HG02840 (cell line): Measurements from ENCODE around the gene ANKRD34A.

ENCODE experiments used
- ATAC-seq: cut with Tn5 transposase; IDR thresholded peaks from one replicate; pipeline ENCODE4 v1.9.1; 2021; ENCODE audit warnings: mild to moderate bottlenecking, moderate library complexity, moderate number of reproducible peaks; ENCODE audit not compliant: unreplicated experiment, low FRiP score

Gene ANKRD34A

GRCh38 chr1:145964328-145965118 is at the start of gene ANKRD34A, which contains the start of gene POLR3GL:
Gene ANKRD34A, minus strand, starts transcription at chr1:145964575. Its CDS starts 2,816 bp downstream, at chr1:145961759.
Gene POLR3GL, plus strand, starts transcription at chr1:145964690. Its CDS starts 10,176 bp downstream, at chr1:145974866.
- peak; percentile 92 for ATAC-seq

GRCh38 chr1:146013559-146013922 is 49.2 kb upstream of the ANKRD34A start:
- no peak for ATAC-seq

GRCh38 chr1:146012703-146013558 is 48.6 kb upstream of the ANKRD34A start:
- ATAC-seq: no peak

- no peak for ATAC-seq
Observed at GRCh38 chr1:146010126-146010738, 45.9 kb upstream of the ANKRD34A start.

GRCh38 chr1:146007489-146008133 is 43.2 kb upstream of the ANKRD34A start:
- no peak for ATAC-seq

- no peak for ATAC-seq
Observed at GRCh38 chr1:146001709-146002108, 37.3 kb upstream of the ANKRD34A start.

GRCh38 chr1:145999321-146000024 is 35.1 kb upstream of the ANKRD34A start:
- ATAC-seq: no peak

- no peak for ATAC-seq
Observed at GRCh38 chr1:145997718-145998023, 33.3 kb upstream of the ANKRD34A start.

- ATAC-seq: no peak
Observed at GRCh38 chr1:145997016-145997717, 32.8 kb upstream of the ANKRD34A start.

- ATAC-seq: peak; percentile 69
Observed at GRCh38 chr1:145996433-145997015, 32.1 kb upstream of the ANKRD34A start, which contains the start of gene TXNIP. Gene TXNIP, minus strand, starts transcription at chr1:145996579. Its CDS starts 313 bp downstream, at chr1:145996266.

GRCh38 chr1:145995964-145996432 is 31.6 kb upstream of the ANKRD34A start:
- ATAC-seq: no peak

- ATAC-seq: no peak
Observed at GRCh38 chr1:145995148-145995881, 30.9 kb upstream of the ANKRD34A start.

GRCh38 chr1:145994391-145995120 is 30.2 kb upstream of the ANKRD34A start:
- ATAC-seq: no peak

- ATAC-seq: no peak
Observed at GRCh38 chr1:145993618-145994390, 29.4 kb upstream of the ANKRD34A start.

GRCh38 chr1:145992958-145993617 is 28.7 kb upstream of the ANKRD34A start:
- ATAC-seq: no peak

- ATAC-seq: no peak
Observed at GRCh38 chr1:145992502-145992936, 28.1 kb upstream of the ANKRD34A start.
